ENCODE measurements around the gene KISS1R. TPM values are rescaled to one million over a fixed set of nuclear protein-coding genes. Genes with fewer than 3 reads are reported as not detected.

Gene KISS1R
- polyA plus RNA-seq, 2 of the 4 experiments (the other 2 are of a cell fraction): 0.14 to 0.79 TPM

DNA sequence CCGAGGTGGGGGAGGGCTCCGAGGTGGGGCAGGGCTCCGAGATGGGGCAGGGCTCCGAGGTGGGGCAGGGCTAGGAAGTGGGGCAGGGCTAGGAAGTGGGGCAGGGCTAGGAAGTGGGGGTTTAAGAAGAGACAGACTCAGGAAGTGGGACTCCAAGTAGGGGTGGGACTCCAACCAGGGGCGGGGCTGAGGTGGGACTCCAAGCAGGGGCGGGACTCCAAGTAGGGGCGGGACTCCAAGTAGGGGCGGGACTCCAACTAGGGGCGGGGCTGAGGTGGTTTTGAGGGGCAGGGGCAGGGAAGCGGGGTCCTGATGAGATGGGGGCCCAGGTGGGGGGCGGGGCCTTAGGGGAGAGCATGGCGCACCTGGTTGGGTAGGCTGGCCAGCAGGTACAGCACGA lies 44.0 kb upstream of the KISS1R start:
- WGBS (ENCODE audit: missing lambda C conversion rate): 83% methylated on average over 2 of the region's 13 CpGs
- DNase-seq (ENCODE audit: low read depth in 1 of 2, low spot score in 1 of 2) (peak in 1 of 2 experiments; percentile 87), FAIRE-seq (no peak), ATAC-seq (peak; percentile 42 to 67)
- Histone ChIP-seq H3K4me2 (peak overlapping the region; percentile 99; the same call in 1 of the 3 replicates), H3K27ac (peak overlapping the region; percentile 95 to 98; a peak in 5 of 6 replicates), H3K4me3 (no peak overlapping the region), H3K4me1 (peaks cover 48% of the 10 kb centered on the region), H3K9me3 (no peaks in the 10 kb centered on the region)
- TF ChIP-seq TP53 (CRISPR knock-in tag; IDR thresholded peaks at IDR 0.05): no peak
- TF ChIP-seq, protein P1, sequence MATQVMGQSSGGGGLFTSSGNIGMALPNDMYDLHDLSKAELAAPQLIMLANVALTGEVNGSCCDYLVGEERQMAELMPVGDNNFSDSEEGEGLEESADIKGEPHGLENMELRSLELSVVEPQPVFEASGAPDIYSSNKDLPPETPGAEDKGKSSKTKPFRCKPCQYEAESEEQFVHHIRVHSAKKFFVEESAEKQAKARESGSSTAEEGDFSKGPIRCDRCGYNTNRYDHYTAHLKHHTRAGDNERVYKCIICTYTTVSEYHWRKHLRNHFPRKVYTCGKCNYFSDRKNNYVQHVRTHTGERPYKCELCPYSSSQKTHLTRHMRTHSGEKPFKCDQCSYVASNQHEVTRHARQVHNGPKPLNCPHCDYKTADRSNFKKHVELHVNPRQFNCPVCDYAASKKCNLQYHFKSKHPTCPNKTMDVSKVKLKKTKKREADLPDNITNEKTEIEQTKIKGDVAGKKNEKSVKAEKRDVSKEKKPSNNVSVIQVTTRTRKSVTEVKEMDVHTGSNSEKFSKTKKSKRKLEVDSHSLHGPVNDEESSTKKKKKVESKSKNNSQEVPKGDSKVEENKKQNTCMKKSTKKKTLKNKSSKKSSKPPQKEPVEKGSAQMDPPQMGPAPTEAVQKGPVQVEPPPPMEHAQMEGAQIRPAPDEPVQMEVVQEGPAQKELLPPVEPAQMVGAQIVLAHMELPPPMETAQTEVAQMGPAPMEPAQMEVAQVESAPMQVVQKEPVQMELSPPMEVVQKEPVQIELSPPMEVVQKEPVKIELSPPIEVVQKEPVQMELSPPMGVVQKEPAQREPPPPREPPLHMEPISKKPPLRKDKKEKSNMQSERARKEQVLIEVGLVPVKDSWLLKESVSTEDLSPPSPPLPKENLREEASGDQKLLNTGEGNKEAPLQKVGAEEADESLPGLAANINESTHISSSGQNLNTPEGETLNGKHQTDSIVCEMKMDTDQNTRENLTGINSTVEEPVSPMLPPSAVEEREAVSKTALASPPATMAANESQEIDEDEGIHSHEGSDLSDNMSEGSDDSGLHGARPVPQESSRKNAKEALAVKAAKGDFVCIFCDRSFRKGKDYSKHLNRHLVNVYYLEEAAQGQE (IDR thresholded peaks at IDR 0.05): no peak
- TF ChIP-seq, protein P2, sequence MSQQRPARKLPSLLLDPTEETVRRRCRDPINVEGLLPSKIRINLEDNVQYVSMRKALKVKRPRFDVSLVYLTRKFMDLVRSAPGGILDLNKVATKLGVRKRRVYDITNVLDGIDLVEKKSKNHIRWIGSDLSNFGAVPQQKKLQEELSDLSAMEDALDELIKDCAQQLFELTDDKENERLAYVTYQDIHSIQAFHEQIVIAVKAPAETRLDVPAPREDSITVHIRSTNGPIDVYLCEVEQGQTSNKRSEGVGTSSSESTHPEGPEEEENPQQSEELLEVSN (IDR thresholded peaks at IDR 0.05; ENCODE audit: borderline replicate concordance, low read depth): no peak
- no peak for TF ChIP-seq CEBPB (IDR thresholded peaks at IDR 0.05)
- TF ChIP-seq, protein P3, sequence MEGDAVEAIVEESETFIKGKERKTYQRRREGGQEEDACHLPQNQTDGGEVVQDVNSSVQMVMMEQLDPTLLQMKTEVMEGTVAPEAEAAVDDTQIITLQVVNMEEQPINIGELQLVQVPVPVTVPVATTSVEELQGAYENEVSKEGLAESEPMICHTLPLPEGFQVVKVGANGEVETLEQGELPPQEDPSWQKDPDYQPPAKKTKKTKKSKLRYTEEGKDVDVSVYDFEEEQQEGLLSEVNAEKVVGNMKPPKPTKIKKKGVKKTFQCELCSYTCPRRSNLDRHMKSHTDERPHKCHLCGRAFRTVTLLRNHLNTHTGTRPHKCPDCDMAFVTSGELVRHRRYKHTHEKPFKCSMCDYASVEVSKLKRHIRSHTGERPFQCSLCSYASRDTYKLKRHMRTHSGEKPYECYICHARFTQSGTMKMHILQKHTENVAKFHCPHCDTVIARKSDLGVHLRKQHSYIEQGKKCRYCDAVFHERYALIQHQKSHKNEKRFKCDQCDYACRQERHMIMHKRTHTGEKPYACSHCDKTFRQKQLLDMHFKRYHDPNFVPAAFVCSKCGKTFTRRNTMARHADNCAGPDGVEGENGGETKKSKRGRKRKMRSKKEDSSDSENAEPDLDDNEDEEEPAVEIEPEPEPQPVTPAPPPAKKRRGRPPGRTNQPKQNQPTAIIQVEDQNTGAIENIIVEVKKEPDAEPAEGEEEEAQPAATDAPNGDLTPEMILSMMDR (IDR thresholded peaks at IDR 0.05): no peak
- no peak for TF ChIP-seq MYC (IDR thresholded peaks at IDR 0.05; ENCODE audit: borderline replicate concordance, low read length)
- no peak for TF ChIP-seq RARB (CRISPR knock-in tag; IDR thresholded peaks at IDR 0.05)
- no peak for TF ChIP-seq FOSB (CRISPR knock-in tag; IDR thresholded peaks at IDR 0.05)
- TF ChIP-seq ZSCAN20 (CRISPR knock-in tag; IDR thresholded peaks at IDR 0.05): no peak
- TF ChIP-seq RNF2 (IDR thresholded peaks at IDR 0.05; ENCODE audit: borderline replicate concordance, low read depth): no peak
- no peak for TF ChIP-seq RCOR1 (IDR thresholded peaks at IDR 0.05; ENCODE audit: low read depth, low read length)
- TF ChIP-seq TFCP2L1 (CRISPR knock-in tag; IDR thresholded peaks at IDR 0.05): no peak
- TF ChIP-seq, protein P4, sequence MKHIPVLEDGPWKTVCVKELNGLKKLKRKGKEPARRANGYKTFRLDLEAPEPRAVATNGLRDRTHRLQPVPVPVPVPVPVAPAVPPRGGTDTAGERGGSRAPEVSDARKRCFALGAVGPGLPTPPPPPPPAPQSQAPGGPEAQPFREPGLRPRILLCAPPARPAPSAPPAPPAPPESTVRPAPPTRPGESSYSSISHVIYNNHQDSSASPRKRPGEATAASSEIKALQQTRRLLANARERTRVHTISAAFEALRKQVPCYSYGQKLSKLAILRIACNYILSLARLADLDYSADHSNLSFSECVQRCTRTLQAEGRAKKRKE (CRISPR knock-in tag; IDR thresholded peaks at IDR 0.05; ENCODE audit: low read depth): no peak
- TF ChIP-seq JUNB (IDR thresholded peaks at IDR 0.05): no peak
- no peak for TF ChIP-seq RAD21 (conservative IDR thresholded peaks at IDR 0.05 in 1 of 2, IDR thresholded peaks at IDR 0.05 in 1 of 2)
- TF ChIP-seq ZC3H11A (IDR thresholded peaks at IDR 0.05): no peak
- TF ChIP-seq NFE2L2 (conservative IDR thresholded peaks at IDR 0.05; ENCODE audit: low read length): no peak
- TF ChIP-seq SMC3 (IDR thresholded peaks at IDR 0.05): no peak
- TF ChIP-seq, protein P5, sequence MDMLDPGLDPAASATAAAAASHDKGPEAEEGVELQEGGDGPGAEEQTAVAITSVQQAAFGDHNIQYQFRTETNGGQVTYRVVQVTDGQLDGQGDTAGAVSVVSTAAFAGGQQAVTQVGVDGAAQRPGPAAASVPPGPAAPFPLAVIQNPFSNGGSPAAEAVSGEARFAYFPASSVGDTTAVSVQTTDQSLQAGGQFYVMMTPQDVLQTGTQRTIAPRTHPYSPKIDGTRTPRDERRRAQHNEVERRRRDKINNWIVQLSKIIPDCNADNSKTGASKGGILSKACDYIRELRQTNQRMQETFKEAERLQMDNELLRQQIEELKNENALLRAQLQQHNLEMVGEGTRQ (IDR thresholded peaks at IDR 0.05): no peak
- no peak for TF ChIP-seq MAFK (IDR thresholded peaks at IDR 0.05; ENCODE audit: partially characterized antibody)
- ChIA-PET POLR2A (no interaction called here), CTCF (interaction anchor here (1.3 kb wide), 2 partner anchors 17 to 24 kb away, joined by 3 to 6 read pairs; no protein-coding TSS in a partner anchor)
